GM23248 (cell line): ENCODE measurements around the gene LCTL. TPM values are rescaled to one million over a fixed set of nuclear protein-coding genes. Genes with fewer than 3 reads are reported as not detected.

Experiments used
- DNase-seq: peaks from one replicate; pipeline ENCODE4 v3.0.0-alpha.2; 2015
- H2AFZ ChIP-seq: fragments of 200-600 bp; sonication (generic); 2 replicates; pipeline ENCODE4 v1.6.1; 2016; ENCODE audit warnings: antibody characterized with exemption
- H3F3A ChIP-seq: fragments of 200-600 bp; sonication (generic); 2 replicates; pipeline ENCODE4 v1.6.1; 2016; ENCODE audit warnings: mild to moderate bottlenecking, antibody characterized with exemption, mixed run types; ENCODE audit not compliant: insufficient read depth
- H3K27ac ChIP-seq: fragments of 200-600 bp; sonication (generic); 2 replicates; pipeline ENCODE4 v1.5.1; 2016; ENCODE audit warnings: mild to moderate bottlenecking
- H3K27me3 ChIP-seq: fragments of 200-600 bp; sonication (generic); replicated peaks from 2 replicates; pipeline ENCODE4 v1.6.1; 2016; ENCODE audit warnings: mild to moderate bottlenecking; ENCODE audit not compliant: insufficient read depth
- H3K36me3 ChIP-seq: fragments of 200-600 bp; sonication (generic); 2 replicates; pipeline ENCODE4 v1.6.1; 2016; ENCODE audit warnings: low read depth, mild to moderate bottlenecking
- H3K4me1 ChIP-seq: fragments of 200-600 bp; sonication (generic); 2 replicates; pipeline ENCODE4 v1.6.1; 2016; ENCODE audit warnings: mild to moderate bottlenecking; ENCODE audit not compliant: insufficient read depth
- H3K4me2 ChIP-seq: fragments of 200-600 bp; sonication (generic); one replicate; pipeline ENCODE4 v1.6.1; 2016; ENCODE audit warnings: mild to moderate bottlenecking; ENCODE audit not compliant: unreplicated experiment
- H3K4me3 ChIP-seq: fragments of 200-600 bp; sonication (generic); 2 replicates; pipeline ENCODE4 v1.5.1; 2016; ENCODE audit warnings: mild to moderate bottlenecking
- H3K79me2 ChIP-seq: fragments of 200-600 bp; sonication (generic); 2 replicates; pipeline ENCODE4 v1.6.1; 2016; ENCODE audit warnings: mild to moderate bottlenecking; ENCODE audit not compliant: insufficient read depth
- H3K9ac ChIP-seq: fragments of 200-600 bp; sonication (generic); 2 replicates; pipeline ENCODE4 v1.6.1; 2016; ENCODE audit warnings: mild to moderate bottlenecking
- H3K9me2 ChIP-seq: fragments of 200-600 bp; sonication (generic); 2 replicates; pipeline ENCODE4 v1.6.1; 2016; ENCODE audit warnings: mixed run types, mild to moderate bottlenecking, moderate library complexity; ENCODE audit not compliant: insufficient read depth
- H3K9me3 ChIP-seq: fragments of 200-600 bp; sonication (generic); one replicate; pipeline ENCODE4 v1.6.1; 2017; ENCODE audit warnings: low read depth
- H4K20me1 ChIP-seq: fragments of 200-600 bp; sonication (generic); 2 replicates; pipeline ENCODE4 v1.6.0; 2016; ENCODE audit not compliant: insufficient read depth
- EZH2 ChIP-seq: fragments of 200-600 bp; sonication (generic); IDR thresholded peaks from 2 replicates; pipeline ENCODE4 v1.6.1; 2018; ENCODE audit warnings: antibody characterized with exemption, mild to moderate bottlenecking; ENCODE audit not compliant: insufficient read depth, poor library complexity, severe bottlenecking
- EZH2phosphoT487 ChIP-seq: fragments of 200-600 bp; sonication (generic); IDR thresholded peaks from 2 replicates; pipeline ENCODE4 v1.6.1; 2018; ENCODE audit warnings: antibody characterized with exemption, moderate library complexity, mild to moderate bottlenecking, low read depth; ENCODE audit not compliant: insufficient read depth
- WGBS, 2 experiments: methylation state at CpG; one replicate each; pipeline ENCODE4 v1.1.6; 2015 to 2017; ENCODE audit warnings: low lambda C conversion rate in 2 of 2, low coverage in 1 of 2; ENCODE audit errors: missing lambda C conversion rate in 2 of 2; 5-methylcytosine and 5-hydroxymethylcytosine counted together
- in situ Hi-C: fragments of 300-500 bp; cut with MboI; formaldehyde crosslinking; loops from 2 replicates; pipeline ENCODE4 v1.15.0; 2020
- polyA plus RNA-seq: library from polyadenylated mRNA; unstranded; fragments of >200 nt; fragmentation: Nextera tagmentation; extraction: Ambion mirVana; gene quantifications from 2 replicates; pipeline ENCODE4 v1.2.1, GENCODE V29; 2016
- total RNA-seq: library from RNA; depleted of rRNA; stranded (reverse); fragments of >200 nt; shearing (Covaris generic); gene quantifications from 2 replicates; pipeline ENCODE4 v1.2.3, GENCODE V29; 2014

LCTL gene
- total and polyA plus RNA-seq, 2 experiments from 2014 or later = 0.68 TPM; not detected in 1

- Histone ChIP-seq H3K9ac (no peak overlapping the region), H4K20me1 (no peaks in the 10 kb centered on the region), H3K9me3 (no peaks in the 10 kb centered on the region), H3K4me2 (no peak overlapping the region), H3K27ac (no peak overlapping the region), H3F3A (no peaks in the 10 kb centered on the region), H3K79me2 (no peaks in the 10 kb centered on the region), H3K36me3 (no peaks in the 10 kb centered on the region), H3K4me1 (no peaks in the 10 kb centered on the region), H2AFZ (no peak overlapping the region), H3K27me3 (no peaks in the 10 kb centered on the region), H3K4me3 (no peak overlapping the region), H3K9me2 (no peaks in the 10 kb centered on the region)
- DNase-seq = no peak
- TF ChIP-seq EZH2 (no peak), EZH2phosphoT487 (no peak)
- WGBS, 2 experiments = 83 to 91% methylated on average over 13 of the region's 13 CpGs
- in situ Hi-C loops = no loop called here
Measured at GRCh38 chr15:66563566-66564110, 2.2 kb downstream of the LCTL start.

GRCh38 chr15:66563126-66563525 is 2.7 kb downstream of the LCTL start:
- 80 to 84% methylated on average over 4 of the region's 4 CpGs for WGBS, 2 experiments
- in situ Hi-C loops = no loop called here
- Histone ChIP-seq H2AFZ (no peak overlapping the region), H3K27me3 (no peaks in the 10 kb centered on the region), H3F3A (no peaks in the 10 kb centered on the region), H3K4me2 (no peak overlapping the region), H3K27ac (no peak overlapping the region), H3K36me3 (no peaks in the 10 kb centered on the region), H3K4me1 (no peaks in the 10 kb centered on the region), H3K9me3 (no peaks in the 10 kb centered on the region), H3K9ac (no peak overlapping the region), H3K4me3 (no peak overlapping the region), H3K79me2 (no peaks in the 10 kb centered on the region), H4K20me1 (no peaks in the 10 kb centered on the region), H3K9me2 (no peaks in the 10 kb centered on the region)
- TF ChIP-seq EZH2phosphoT487 = no peak
- TF ChIP-seq EZH2 = no peak
- DNase-seq = no peak

- no peak for DNase-seq
- in situ Hi-C loops = no loop called here
- Histone ChIP-seq H3K9me3 (no peaks in the 10 kb centered on the region), H3K36me3 (no peaks in the 10 kb centered on the region), H3K4me1 (no peaks in the 10 kb centered on the region), H3K4me2 (no peak overlapping the region), H3K27me3 (no peaks in the 10 kb centered on the region), H3K9ac (no peak overlapping the region), H3F3A (no peaks in the 10 kb centered on the region), H3K79me2 (no peaks in the 10 kb centered on the region), H3K27ac (no peak overlapping the region), H4K20me1 (no peaks in the 10 kb centered on the region), H2AFZ (no peak overlapping the region), H3K4me3 (no peak overlapping the region), H3K9me2 (no peaks in the 10 kb centered on the region)
- TF ChIP-seq EZH2 (no peak), EZH2phosphoT487 (no peak)
- WGBS, 2 experiments = 89% methylated on average over 18 of the region's 18 CpGs
Measured at GRCh38 chr15:66560856-66561525, 4.8 kb downstream of the LCTL start.

- Histone ChIP-seq H3K4me2 (no peak overlapping the region), H3K27ac (no peak overlapping the region), H3K27me3 (no peaks in the 10 kb centered on the region), H4K20me1 (no peaks in the 10 kb centered on the region), H3K9me2 (no peaks in the 10 kb centered on the region), H3K36me3 (no peaks in the 10 kb centered on the region), H3K9ac (no peak overlapping the region), H3K79me2 (no peaks in the 10 kb centered on the region), H3K4me1 (no peaks in the 10 kb centered on the region), H3F3A (no peaks in the 10 kb centered on the region), H2AFZ (no peak overlapping the region), H3K9me3 (no peaks in the 10 kb centered on the region), H3K4me3 (no peak overlapping the region)
- WGBS, 2 experiments = 96 to 99% methylated on average over 6 of the region's 6 CpGs
- TF ChIP-seq EZH2 (no peak), EZH2phosphoT487 (no peak)
- in situ Hi-C loops = no loop called here
- no peak for DNase-seq
Measured at GRCh38 chr15:66558271-66558670, 7.5 kb downstream of the LCTL start.

- Histone ChIP-seq H3K9me3 (no peaks in the 10 kb centered on the region), H3K9me2 (no peaks in the 10 kb centered on the region), H3K4me1 (no peaks in the 10 kb centered on the region), H3K79me2 (no peaks in the 10 kb centered on the region), H3K4me3 (no peak overlapping the region), H3K27ac (no peak overlapping the region), H4K20me1 (no peaks in the 10 kb centered on the region), H2AFZ (no peak overlapping the region), H3K36me3 (0 out of 2 replicates have a peak, but pooled peaks cover 3% of the 10 kb centered on the region), H3K4me2 (no peak overlapping the region), H3F3A (no peaks in the 10 kb centered on the region), H3K27me3 (no peaks in the 10 kb centered on the region), H3K9ac (no peak overlapping the region)
- in situ Hi-C loops = no loop called here
- DNase-seq = no peak
- TF ChIP-seq EZH2 (no peak), EZH2phosphoT487 (no peak)
Measured at GRCh38 chr15:66555685-66556084, 10.1 kb downstream of the LCTL start.
